ENCODE measurements around the gene RIC8A.
"Not testable (repeated sequence)": the region's sequence is repeated elsewhere in the genome, so short reads cannot be mapped to it uniquely, and the experiment has no call there.

Gene RIC8A

GRCh38 chr11:220641-221215 lies 13.2 kb downstream of the RIC8A start:
- DNase-seq, result peak; percentile 96

- DNase-seq, result no peak
These were observed 14.0 kb downstream of the RIC8A start for GRCh38 chr11:221539-221938.

- no peak for DNase-seq
These were observed 14.7 kb downstream of the RIC8A start for GRCh38 chr11:221998-222789.

- DNase-seq, result no peak
These were observed 15.7 kb downstream of the RIC8A start for GRCh38 chr11:223026-223789.

GRCh38 chr11:223884-224283 lies 16.4 kb downstream of the RIC8A start:
- DNase-seq, result no peak

- no peak for DNase-seq
These were observed 16.9 kb downstream of the RIC8A start for GRCh38 chr11:224424-224823.

- no peak for DNase-seq
These were observed 18.4 kb downstream of the RIC8A start for GRCh38 chr11:225734-226453.

- no peak for DNase-seq
These were observed 20.4 kb downstream of the RIC8A start for GRCh38 chr11:227824-228379.

GRCh38 chr11:230431-230830 lies 22.9 kb downstream of the RIC8A start:
- no peak for DNase-seq

- no peak for DNase-seq
These were observed 25.5 kb downstream of the RIC8A start for GRCh38 chr11:232783-233565.

GRCh38 chr11:235180-235579 lies 27.7 kb downstream of the RIC8A start:
- DNase-seq, result no peak

- peak; percentile 55 for DNase-seq
These were observed 28.1 kb downstream of the RIC8A start for GRCh38 chr11:235609-235996.

GRCh38 chr11:235997-236773 lies 28.7 kb downstream of the RIC8A start, which contains the start of gene SIRT3:
Gene SIRT3, minus strand, starts transcription at chr11:236342. Its CDS starts 14 bp downstream, at chr11:236328.
- DNase-seq, result peak; percentile 89

GRCh38 chr11:236774-237767 lies 29.6 kb downstream of the RIC8A start, which contains the start of gene PSMD13:
Gene PSMD13, plus strand, starts transcription at chr11:236976. Its CDS starts 74 bp downstream, at chr11:237050.
- peak; percentile 84 for DNase-seq

GRCh38 chr11:238346-238745 lies 30.8 kb downstream of the RIC8A start:
- DNase-seq, result not testable (repeated sequence)

GRCh38 chr11:240315-240714 lies 32.8 kb downstream of the RIC8A start:
- no peak for DNase-seq

- DNase-seq, result no peak
These were observed 34.1 kb downstream of the RIC8A start for GRCh38 chr11:241634-242033.

GRCh38 chr11:244376-244775 lies 36.9 kb downstream of the RIC8A start:
- DNase-seq, result no peak

- DNase-seq, result no peak
These were observed 41.6 kb downstream of the RIC8A start for GRCh38 chr11:249062-249461.

GRCh38 chr11:250274-250673 lies 42.8 kb downstream of the RIC8A start:
- DNase-seq, result no peak
